ENCODE data around the gene CMTM5. TPM values are rescaled to one million over a fixed set of nuclear protein-coding genes. Genes with fewer than 3 reads are reported as not detected.

The CMTM5 gene
- total RNA-seq, 6 donors from 2014 or later, result 0.47 to 3.1 (median 2.3) TPM; not detected in 2

DNA sequence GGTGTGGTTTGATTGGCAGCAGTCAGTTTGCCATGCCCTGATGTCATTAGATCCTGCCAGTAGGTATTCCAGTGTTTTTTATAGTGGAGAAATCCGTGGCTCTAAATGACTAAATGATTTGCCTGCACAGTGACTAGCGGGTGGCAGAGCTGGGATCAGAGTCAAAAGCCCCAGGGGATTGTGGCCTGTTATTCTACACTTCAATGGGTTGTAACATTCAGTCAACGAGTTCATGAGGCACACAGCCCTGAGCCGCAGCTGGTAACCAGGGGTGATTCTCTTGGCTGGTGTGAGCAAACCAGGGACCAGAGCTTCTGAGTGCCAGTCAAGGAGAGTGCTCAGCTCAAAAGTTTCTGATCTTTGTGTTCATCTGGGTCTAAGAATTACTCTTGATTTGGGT is 29.4 kb downstream of the CMTM5 start:
- TF ChIP-seq EP300 (IDR thresholded peaks at IDR 0.05) (no peak), POLR2A (IDR thresholded peaks at IDR 0.05) (no peak), POLR2AphosphoS5 (IDR thresholded peaks at IDR 0.05) (no peak)
- TF ChIP-seq, protein P1, sequence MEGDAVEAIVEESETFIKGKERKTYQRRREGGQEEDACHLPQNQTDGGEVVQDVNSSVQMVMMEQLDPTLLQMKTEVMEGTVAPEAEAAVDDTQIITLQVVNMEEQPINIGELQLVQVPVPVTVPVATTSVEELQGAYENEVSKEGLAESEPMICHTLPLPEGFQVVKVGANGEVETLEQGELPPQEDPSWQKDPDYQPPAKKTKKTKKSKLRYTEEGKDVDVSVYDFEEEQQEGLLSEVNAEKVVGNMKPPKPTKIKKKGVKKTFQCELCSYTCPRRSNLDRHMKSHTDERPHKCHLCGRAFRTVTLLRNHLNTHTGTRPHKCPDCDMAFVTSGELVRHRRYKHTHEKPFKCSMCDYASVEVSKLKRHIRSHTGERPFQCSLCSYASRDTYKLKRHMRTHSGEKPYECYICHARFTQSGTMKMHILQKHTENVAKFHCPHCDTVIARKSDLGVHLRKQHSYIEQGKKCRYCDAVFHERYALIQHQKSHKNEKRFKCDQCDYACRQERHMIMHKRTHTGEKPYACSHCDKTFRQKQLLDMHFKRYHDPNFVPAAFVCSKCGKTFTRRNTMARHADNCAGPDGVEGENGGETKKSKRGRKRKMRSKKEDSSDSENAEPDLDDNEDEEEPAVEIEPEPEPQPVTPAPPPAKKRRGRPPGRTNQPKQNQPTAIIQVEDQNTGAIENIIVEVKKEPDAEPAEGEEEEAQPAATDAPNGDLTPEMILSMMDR (IDR thresholded peaks at IDR 0.05), result no peak
- no peaks in the 10 kb centered on the region for H3K36me3 ChIP-seq
- ATAC-seq (ENCODE audit: low FRiP score in 2 of 2), result no peak
- no peak for DNase-seq
- no peaks in the 10 kb centered on the region for H3K4me1 ChIP-seq
- no peak overlapping the region for H3K27ac ChIP-seq
- H3K4me3 ChIP-seq, result no peak overlapping the region
- H3K9me3 ChIP-seq, result no peaks in the 10 kb centered on the region
- no peaks in the 10 kb centered on the region for H3K27me3 ChIP-seq
- WGBS, 2 donors, result 55 to 58% methylated on average over 3 to 4 of the region's 4 CpGs

DNA sequence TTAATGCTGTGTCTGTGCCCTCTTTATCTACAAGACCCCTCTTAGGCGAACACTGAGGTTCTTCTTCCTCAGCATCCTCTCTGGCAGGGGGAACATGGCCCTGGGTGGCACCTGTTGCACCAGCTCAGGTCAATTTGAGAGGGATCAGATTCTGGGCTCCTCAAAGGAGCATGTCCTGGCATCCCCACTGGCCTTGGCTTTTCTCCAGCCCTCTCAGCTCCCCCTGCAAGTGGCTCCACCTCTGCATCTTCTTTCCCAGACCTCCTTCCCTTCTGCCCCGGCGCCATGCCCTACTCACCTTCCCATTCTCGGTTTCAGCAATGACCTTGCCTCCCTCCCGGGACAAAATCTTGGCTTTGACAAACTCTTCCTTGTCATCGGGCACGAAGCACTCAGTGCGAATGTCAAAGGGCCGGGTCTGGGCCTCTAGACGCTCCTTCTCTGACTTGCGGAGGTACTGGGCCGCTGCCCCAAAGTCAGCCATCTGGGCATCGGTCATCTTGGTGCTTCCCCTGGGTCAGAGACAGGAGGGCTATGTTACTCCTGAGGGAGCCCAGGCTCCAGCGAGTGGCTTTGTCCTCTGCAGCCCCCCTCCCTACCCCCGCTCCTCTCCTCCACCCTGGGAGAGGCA is 30.0 kb downstream of the CMTM5 start:
- DNase-seq, result no peak
- no peaks in the 10 kb centered on the region for H3K27me3 ChIP-seq
- no peaks in the 10 kb centered on the region for H3K36me3 ChIP-seq
- no peak for TF ChIP-seq POLR2A (IDR thresholded peaks at IDR 0.05)
- no peak for TF ChIP-seq EP300 (IDR thresholded peaks at IDR 0.05)
- TF ChIP-seq, protein P1 (IDR thresholded peaks at IDR 0.05), result no peak
- TF ChIP-seq POLR2AphosphoS5 (IDR thresholded peaks at IDR 0.05), result no peak
- H3K9me3 ChIP-seq, result no peaks in the 10 kb centered on the region
- WGBS, 2 donors, result 83 to 86% methylated on average over 10 to 15 of the region's 15 CpGs
- no peak overlapping the region for H3K4me3 ChIP-seq
- ATAC-seq (ENCODE audit: low FRiP score in 2 of 2), result no peak
- H3K4me1 ChIP-seq, result no peaks in the 10 kb centered on the region
- no peak overlapping the region for H3K27ac ChIP-seq

DNA sequence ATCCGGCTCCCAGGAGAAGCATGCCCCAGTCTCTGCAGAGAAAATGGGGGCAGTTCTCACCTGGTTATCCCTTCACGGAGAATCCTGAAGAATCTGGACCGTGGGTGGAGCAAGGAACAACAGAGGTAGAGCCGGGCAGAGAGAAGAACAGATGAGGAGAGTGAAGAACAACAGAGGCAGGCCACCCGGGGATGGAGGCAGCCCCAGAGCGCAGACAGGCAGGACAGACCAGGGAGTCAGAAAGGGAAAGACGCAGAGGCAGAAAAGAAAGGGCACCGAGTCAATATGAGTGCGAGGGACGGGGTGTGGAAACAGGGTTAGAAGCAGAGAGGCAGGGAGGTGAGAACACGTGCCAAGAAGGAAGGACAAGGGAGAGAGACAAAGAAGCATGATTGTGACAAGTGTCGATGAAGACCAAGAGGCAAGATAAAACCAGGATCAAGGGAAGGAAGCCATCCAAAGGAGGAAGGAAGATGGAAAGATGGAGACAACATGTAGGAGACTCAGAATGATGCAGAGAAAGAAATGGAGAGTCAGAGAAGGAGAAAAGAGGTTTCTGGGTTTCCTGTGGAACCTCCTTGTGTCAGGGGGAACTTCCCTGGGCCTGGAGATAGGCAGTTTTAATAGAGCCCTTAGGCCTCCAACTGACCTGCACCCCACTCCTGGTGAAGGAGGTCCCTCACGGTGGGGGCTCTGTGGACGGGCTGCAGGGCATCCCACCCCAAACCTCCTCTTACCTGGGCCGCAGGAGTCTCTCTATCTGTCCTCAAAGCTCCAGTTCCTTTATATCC is 30.9 kb downstream of the CMTM5 start, which contains the start of gene MYH6:
Gene MYH6 (minus strand): TSS at position 758 of the 791 bp plus-strand sequence. CDS start 1,050 bp downstream, outside the sequence.
- H3K9me3 ChIP-seq, result no peaks in the 10 kb centered on the region
- H3K27ac ChIP-seq, result no peak within 1 kb of the TSS
- H3K36me3 ChIP-seq, result no peaks in the 10 kb centered on the region
- H3K27me3 ChIP-seq, result no peaks in the 10 kb centered on the region
- no peaks in the 10 kb centered on the region for H3K4me1 ChIP-seq
- ATAC-seq (ENCODE audit: low FRiP score in 2 of 2), result no peak
- H3K4me3 ChIP-seq, result no peak within 1 kb of the TSS
- WGBS, 2 donors, result 76% methylated on average over 14 to 15 of the region's 15 CpGs
- no peak for DNase-seq
- TF ChIP-seq POLR2A (IDR thresholded peaks at IDR 0.05), result no peak
- TF ChIP-seq POLR2AphosphoS5 (IDR thresholded peaks at IDR 0.05), result no peak
- TF ChIP-seq, protein P1 (IDR thresholded peaks at IDR 0.05), result no peak
- TF ChIP-seq EP300 (IDR thresholded peaks at IDR 0.05), result no peak

DNA sequence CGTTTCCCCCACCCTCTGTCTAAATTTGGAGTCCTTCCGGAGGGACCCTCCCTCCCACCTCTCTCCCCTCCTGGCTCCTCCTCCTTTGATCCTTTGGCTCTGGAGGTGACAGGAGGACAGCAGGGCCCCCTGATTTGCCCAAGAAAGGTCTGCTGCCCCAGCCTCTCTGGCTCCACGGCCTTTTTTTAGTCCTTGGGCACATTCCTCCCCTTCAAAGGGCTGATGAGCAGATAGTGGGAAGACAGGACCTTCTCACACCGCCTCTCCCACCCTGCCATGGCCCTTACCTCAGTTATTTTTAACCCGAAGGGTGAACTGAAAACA is 31.4 kb downstream of the CMTM5 start:
- WGBS, 2 donors, result 47 to 49% methylated on average over 5 of the region's 5 CpGs
- H3K36me3 ChIP-seq, result no peaks in the 10 kb centered on the region
- no peak overlapping the region for H3K27ac ChIP-seq
- no peak overlapping the region for H3K4me3 ChIP-seq
- DNase-seq (no peak), ATAC-seq (ENCODE audit: low FRiP score in 2 of 2) (no peak)
- no peak for TF ChIP-seq POLR2A (IDR thresholded peaks at IDR 0.05)
- TF ChIP-seq POLR2AphosphoS5 (IDR thresholded peaks at IDR 0.05), result no peak
- TF ChIP-seq, protein P1 (IDR thresholded peaks at IDR 0.05), result no peak
- TF ChIP-seq EP300 (IDR thresholded peaks at IDR 0.05), result no peak
- H3K4me1 ChIP-seq, result no peaks in the 10 kb centered on the region
- H3K9me3 ChIP-seq, result no peaks in the 10 kb centered on the region
- no peaks in the 10 kb centered on the region for H3K27me3 ChIP-seq

All from upper lobe of left lung (tissue), 6 donors.